ENCODE measurements around the gene CYTH3. TPM values are rescaled to one million over a fixed set of nuclear protein-coding genes. Genes with fewer than 3 reads are reported as not detected.

CYTH3 gene
- total RNA-seq, 1 experiment from 2014 or later: 29.1 TPM

DNA sequence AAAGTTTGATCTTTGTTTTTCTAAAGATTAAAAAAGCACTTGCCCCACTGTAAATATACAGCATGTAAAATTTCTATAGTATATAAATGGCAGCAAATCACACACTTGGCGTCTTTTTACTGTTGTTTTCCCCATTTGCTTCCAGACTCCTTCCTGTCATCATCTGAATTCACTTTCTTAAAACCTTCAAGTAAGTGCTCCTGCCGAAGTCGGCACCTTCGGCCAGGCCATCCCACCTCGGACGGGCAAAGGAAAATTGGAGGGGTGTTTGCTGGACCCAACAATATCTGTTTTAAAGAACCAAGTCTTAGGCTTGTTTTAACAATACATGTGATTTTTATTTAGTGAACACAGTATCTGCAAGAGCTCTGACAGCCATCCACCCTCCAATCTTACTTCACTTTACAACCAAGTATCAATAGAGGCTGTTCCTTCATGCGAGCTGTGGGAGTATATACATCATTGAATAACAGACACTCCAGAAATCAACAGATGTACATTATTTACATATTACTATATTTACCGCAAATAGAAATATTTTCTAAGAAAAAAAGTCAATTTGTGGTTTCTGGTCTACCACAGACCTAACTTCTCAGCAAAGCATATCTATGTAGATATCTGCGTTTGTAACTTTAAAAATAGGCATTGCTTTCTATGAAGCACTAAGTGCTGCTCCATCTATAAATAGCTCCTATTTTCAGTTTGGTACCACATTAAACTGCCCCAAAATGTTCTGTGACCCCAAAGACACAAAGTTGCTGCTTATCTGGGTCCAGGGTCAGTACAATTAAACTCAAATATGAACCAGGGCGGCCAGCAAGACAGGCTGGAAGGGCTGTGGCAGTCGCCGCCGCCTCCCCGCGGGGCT lies 110.7 kb downstream of the CYTH3 start:
- BruUV-seq (replicated peaks): no TSS peak
- no peak overlapping the region for H3K4me3 ChIP-seq (ENCODE audit: low read depth, low read length)

DNA sequence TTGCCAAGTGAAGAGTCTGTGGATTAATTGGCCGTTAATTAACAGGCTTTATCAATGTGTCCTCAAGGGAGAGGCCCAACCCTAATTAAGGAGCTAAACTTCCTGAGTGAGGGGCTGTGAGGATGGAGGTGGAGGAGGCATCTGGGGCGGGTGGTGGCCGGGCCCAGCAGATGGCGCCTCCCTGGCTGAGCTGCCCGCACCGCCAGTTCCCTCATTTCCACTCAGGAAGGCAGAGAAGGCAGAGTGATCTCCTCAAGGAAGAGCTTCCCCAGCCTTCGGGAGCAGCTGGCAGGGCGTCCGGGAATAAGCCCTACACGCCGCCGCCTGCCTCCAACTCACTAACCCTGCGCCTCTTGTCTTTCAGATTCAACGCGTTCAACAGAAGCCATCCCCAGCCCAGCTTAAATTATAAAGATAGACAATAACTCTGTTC lies 112.2 kb downstream of the CYTH3 start:
- POLR2A ChIA-PET: no interaction called here
- peaks cover 83% of the 10 kb centered on the region for H3K36me3 Mint-ChIP-seq (ENCODE audit: insufficient read depth, unreplicated experiment)
- intact Hi-C loops (cut with micrococcal nuclease; ENCODE audit: unreplicated experiment): loop anchor here (1.0 kb wide), 1 partner anchor 163 kb away; no protein-coding TSS in a partner anchor

More for the DNA sequence above, 110.7 kb downstream of the CYTH3 start:
- DNase-seq: no peak
- Histone ChIP-seq H3K27me3 (replicated peaks; ENCODE audit: control insufficient read depth, insufficient read depth, low read length) (no peaks in the 10 kb centered on the region), H3K9me3 (no peaks in the 10 kb centered on the region), H3K36me3 (ENCODE audit: control insufficient read depth, insufficient read depth, low read length) (peaks cover 1% of the 10 kb centered on the region), H3K4me1 (no peaks in the 10 kb centered on the region)
- intact Hi-C loops (cut with micrococcal nuclease; ENCODE audit: unreplicated experiment): no loop called here
- Mint-ChIP-seq H3K4me1 (ENCODE audit: low read depth, unreplicated experiment) (no peaks in the 10 kb centered on the region), H3K9me3 (ENCODE audit: unreplicated experiment) (no peaks in the 10 kb centered on the region), H3K4me3 (ENCODE audit: unreplicated experiment) (no peak overlapping the region), H3K27me3 (ENCODE audit: insufficient read depth, unreplicated experiment) (no peaks in the 10 kb centered on the region), H3K36me3 (ENCODE audit: insufficient read depth, unreplicated experiment) (peaks cover 71% of the 10 kb centered on the region), H3K27ac (ENCODE audit: unreplicated experiment) (no peak overlapping the region)
- ChIA-PET CTCF (no interaction called here), POLR2A (interaction anchor here (0.5 kb wide), 1 partner anchor 163 kb away, joined by 3 read pairs; no protein-coding TSS in a partner anchor)
- TF ChIP-seq, protein P1, sequence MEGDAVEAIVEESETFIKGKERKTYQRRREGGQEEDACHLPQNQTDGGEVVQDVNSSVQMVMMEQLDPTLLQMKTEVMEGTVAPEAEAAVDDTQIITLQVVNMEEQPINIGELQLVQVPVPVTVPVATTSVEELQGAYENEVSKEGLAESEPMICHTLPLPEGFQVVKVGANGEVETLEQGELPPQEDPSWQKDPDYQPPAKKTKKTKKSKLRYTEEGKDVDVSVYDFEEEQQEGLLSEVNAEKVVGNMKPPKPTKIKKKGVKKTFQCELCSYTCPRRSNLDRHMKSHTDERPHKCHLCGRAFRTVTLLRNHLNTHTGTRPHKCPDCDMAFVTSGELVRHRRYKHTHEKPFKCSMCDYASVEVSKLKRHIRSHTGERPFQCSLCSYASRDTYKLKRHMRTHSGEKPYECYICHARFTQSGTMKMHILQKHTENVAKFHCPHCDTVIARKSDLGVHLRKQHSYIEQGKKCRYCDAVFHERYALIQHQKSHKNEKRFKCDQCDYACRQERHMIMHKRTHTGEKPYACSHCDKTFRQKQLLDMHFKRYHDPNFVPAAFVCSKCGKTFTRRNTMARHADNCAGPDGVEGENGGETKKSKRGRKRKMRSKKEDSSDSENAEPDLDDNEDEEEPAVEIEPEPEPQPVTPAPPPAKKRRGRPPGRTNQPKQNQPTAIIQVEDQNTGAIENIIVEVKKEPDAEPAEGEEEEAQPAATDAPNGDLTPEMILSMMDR (IDR thresholded peaks at IDR 0.05; ENCODE audit: insufficient read depth in 1 of 2, low read depth in 1 of 2, low read length in 1 of 2, severe bottlenecking in 1 of 2, unreplicated experiment in 1 of 2): no peak

DNA sequence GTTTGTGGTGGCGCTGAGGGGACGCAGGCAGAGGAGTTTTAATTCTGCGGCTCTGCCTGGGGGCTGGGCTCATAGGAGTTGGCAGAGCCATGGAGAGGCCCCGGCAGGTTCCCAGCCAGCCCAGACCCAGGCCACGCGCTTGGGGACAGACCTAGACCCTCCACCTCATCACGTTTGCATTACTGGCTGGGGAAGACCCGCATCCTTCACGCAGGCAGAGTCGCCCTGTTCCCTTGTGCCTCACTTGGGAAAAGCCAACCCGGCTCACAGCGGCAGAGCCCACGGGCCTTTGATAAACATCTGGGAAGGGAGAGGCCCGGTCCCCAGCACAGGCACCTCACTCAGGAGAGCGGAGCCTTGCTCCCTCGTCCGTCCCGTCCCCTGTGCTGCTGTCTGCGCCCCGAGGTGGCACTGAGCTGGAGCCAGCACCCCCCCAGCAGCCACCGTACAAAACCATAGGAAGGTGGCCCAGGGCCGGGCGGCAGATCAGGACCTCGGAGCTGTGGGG lies 112.8 kb downstream of the CYTH3 start:
- Histone ChIP-seq H3K4me1 (no peaks in the 10 kb centered on the region), H3K36me3 (ENCODE audit: control insufficient read depth, insufficient read depth, low read length) (peaks cover 1% of the 10 kb centered on the region), H3K27me3 (replicated peaks; ENCODE audit: control insufficient read depth, insufficient read depth, low read length) (no peaks in the 10 kb centered on the region), H3K9me3 (no peaks in the 10 kb centered on the region), H3K4me3 (ENCODE audit: low read depth, low read length) (no peak overlapping the region)
- TF ChIP-seq, protein P1 (IDR thresholded peaks at IDR 0.05; ENCODE audit: insufficient read depth in 1 of 2, low read depth in 1 of 2, low read length in 1 of 2, severe bottlenecking in 1 of 2, unreplicated experiment in 1 of 2): no peak
- Mint-ChIP-seq H3K36me3 (ENCODE audit: insufficient read depth, unreplicated experiment) (peaks cover 89% of the 10 kb centered on the region), H3K4me3 (ENCODE audit: unreplicated experiment) (no peak overlapping the region), H3K9me3 (ENCODE audit: unreplicated experiment) (no peaks in the 10 kb centered on the region), H3K27me3 (ENCODE audit: insufficient read depth, unreplicated experiment) (no peaks in the 10 kb centered on the region), H3K27ac (ENCODE audit: unreplicated experiment) (peak overlapping the region; percentile 23), H3K4me1 (ENCODE audit: low read depth, unreplicated experiment) (no peaks in the 10 kb centered on the region)
- no peak for DNase-seq
- ChIA-PET POLR2A (no interaction called here), CTCF (interaction anchor here (1.0 to 1.2 kb wide), 5 partner anchors 161 to 303 kb away, joined by 3 to 6 read pairs (median 5); no protein-coding TSS in a partner anchor)
- intact Hi-C loops (cut with micrococcal nuclease; ENCODE audit: unreplicated experiment): loop anchor here (1.0 kb wide), 1 partner anchor 164 kb away; no protein-coding TSS in a partner anchor
- BruUV-seq (replicated peaks): no TSS peak

More for the DNA sequence above, 112.2 kb downstream of the CYTH3 start:
- Histone ChIP-seq H3K27me3 (replicated peaks; ENCODE audit: control insufficient read depth, insufficient read depth, low read length) (no peaks in the 10 kb centered on the region), H3K4me3 (ENCODE audit: low read depth, low read length) (no peak overlapping the region), H3K4me1 (no peaks in the 10 kb centered on the region), H3K36me3 (ENCODE audit: control insufficient read depth, insufficient read depth, low read length) (peaks cover 1% of the 10 kb centered on the region), H3K9me3 (no peaks in the 10 kb centered on the region)
- Mint-ChIP-seq H3K27me3 (ENCODE audit: insufficient read depth, unreplicated experiment) (no peaks in the 10 kb centered on the region), H3K9me3 (ENCODE audit: unreplicated experiment) (no peaks in the 10 kb centered on the region), H3K4me3 (ENCODE audit: unreplicated experiment) (no peak overlapping the region), H3K4me1 (ENCODE audit: low read depth, unreplicated experiment) (no peaks in the 10 kb centered on the region), H3K27ac (ENCODE audit: unreplicated experiment) (peak overlapping the region; percentile 23)
- peak in 1 of 2 experiments; percentile 65 for DNase-seq
- TF ChIP-seq, protein P1 (IDR thresholded peaks at IDR 0.05; ENCODE audit: insufficient read depth in 1 of 2, low read depth in 1 of 2, low read length in 1 of 2, severe bottlenecking in 1 of 2, unreplicated experiment in 1 of 2): peak; percentile 38 to 65
- CTCF ChIA-PET: interaction anchor here (0.7 to 1.2 kb wide), 8 partner anchors 114 to 304 kb away, joined by 3 to 6 read pairs (median 5); no protein-coding TSS in a partner anchor
- BruUV-seq (replicated peaks): no TSS peak
